ENCODE results near the gene CACNA1F. TPM values are rescaled to one million over a fixed set of nuclear protein-coding genes. Genes with fewer than 3 reads are reported as not detected.

CACNA1F gene
- total and polyA plus RNA-seq, 9 of the 15 experiments (the other 6 are each of a cell fraction or from before 2014, with no cell fraction given), result under 0.01 to 0.41 (median 0.03) TPM; not detected in 3

- no peak for TF ChIP-seq HES1 (IDR thresholded peaks at IDR 0.05; ENCODE audit: low read depth)
- TF ChIP-seq E2F6 (IDR thresholded peaks at IDR 0.05; ENCODE audit: borderline replicate concordance in 1 of 2, extremely low read depth in 1 of 2, insufficient read depth in 1 of 2, insufficient read length in 1 of 2, low read depth in 1 of 2, low read length in 1 of 2, poor library complexity in 1 of 2, severe bottlenecking in 1 of 2), result peak in 1 of 2 experiments; percentile 33
- TF ChIP-seq ZKSCAN1 (IDR thresholded peaks at IDR 0.05; ENCODE audit: low read depth, low read length), result no peak
- no peak for TF ChIP-seq LCOR (CRISPR knock-in tag; IDR thresholded peaks at IDR 0.05)
- TF ChIP-seq NRF1 (conservative IDR thresholded peaks at IDR 0.05 in 1 of 2, IDR thresholded peaks at IDR 0.05 in 1 of 2), result peak; percentile 24 to 30; a peak in 1 of 4 replicates
- TF ChIP-seq TRIM25 (IDR thresholded peaks at IDR 0.05; ENCODE audit: borderline replicate concordance), result no peak
- TF ChIP-seq VEZF1 (CRISPR knock-in tag; IDR thresholded peaks at IDR 0.05), result peak; percentile 66
- no peak for TF ChIP-seq ESRRA (IDR thresholded peaks at IDR 0.05; ENCODE audit: borderline replicate concordance, low read depth)
- TF ChIP-seq ZBTB17 (CRISPR knock-in tag; IDR thresholded peaks at IDR 0.05), result no peak
- TF ChIP-seq TCF7 (IDR thresholded peaks at IDR 0.05; ENCODE audit: borderline replicate concordance), result no peak
- no peak for TF ChIP-seq TBP (optimal IDR thresholded peaks at IDR 0.05; ENCODE audit: low read depth, low read length)
- TF ChIP-seq ZBTB33 (CRISPR knock-in tag; IDR thresholded peaks at IDR 0.05), result peak; percentile 82
- TF ChIP-seq CREM (IDR thresholded peaks at IDR 0.05; ENCODE audit: low read depth), result 0 out of 2 replicates have a peak, but pooled peaks have one; percentile 35
- TF ChIP-seq NFIX (CRISPR knock-in tag; IDR thresholded peaks at IDR 0.05; ENCODE audit: low read depth), result no peak
- TF ChIP-seq NFXL1 (CRISPR knock-in tag; IDR thresholded peaks at IDR 0.05), result no peak
- TF ChIP-seq MYC (IDR thresholded peaks at IDR 0.05; ENCODE audit: low read depth, low read length), result peak; percentile 29; the same call in 1 of the 2 replicates
- TF ChIP-seq MYC (CRISPR knock-in tag; IDR thresholded peaks at IDR 0.05; ENCODE audit: borderline replicate concordance, low read depth), result no peak
- TF ChIP-seq MEIS2 (IDR thresholded peaks at IDR 0.05; ENCODE audit: partially characterized antibody), result peak; percentile 8
- no peak for TF ChIP-seq PHF8 (IDR thresholded peaks at IDR 0.05; ENCODE audit: borderline replicate concordance, low read length)
Measured at GRCh38 chrX:49175435-49176274, 57.5 kb downstream of the CACNA1F start (continued).
